NCI-H1105 (cell line): ENCODE measurements around the gene CD59.
A peak's percentile ranks its signal among the peaks of the same experiment; 100 is the strongest.

ENCODE experiments used
- DNase-seq: peaks from one replicate; lab custom pipeline; 2025; lab: John Stamatoyannopoulos, UW

The CD59 gene, protein sequence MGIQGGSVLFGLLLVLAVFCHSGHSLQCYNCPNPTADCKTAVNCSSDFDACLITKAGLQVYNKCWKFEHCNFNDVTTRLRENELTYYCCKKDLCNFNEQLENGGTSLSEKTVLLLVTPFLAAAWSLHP

DNA sequence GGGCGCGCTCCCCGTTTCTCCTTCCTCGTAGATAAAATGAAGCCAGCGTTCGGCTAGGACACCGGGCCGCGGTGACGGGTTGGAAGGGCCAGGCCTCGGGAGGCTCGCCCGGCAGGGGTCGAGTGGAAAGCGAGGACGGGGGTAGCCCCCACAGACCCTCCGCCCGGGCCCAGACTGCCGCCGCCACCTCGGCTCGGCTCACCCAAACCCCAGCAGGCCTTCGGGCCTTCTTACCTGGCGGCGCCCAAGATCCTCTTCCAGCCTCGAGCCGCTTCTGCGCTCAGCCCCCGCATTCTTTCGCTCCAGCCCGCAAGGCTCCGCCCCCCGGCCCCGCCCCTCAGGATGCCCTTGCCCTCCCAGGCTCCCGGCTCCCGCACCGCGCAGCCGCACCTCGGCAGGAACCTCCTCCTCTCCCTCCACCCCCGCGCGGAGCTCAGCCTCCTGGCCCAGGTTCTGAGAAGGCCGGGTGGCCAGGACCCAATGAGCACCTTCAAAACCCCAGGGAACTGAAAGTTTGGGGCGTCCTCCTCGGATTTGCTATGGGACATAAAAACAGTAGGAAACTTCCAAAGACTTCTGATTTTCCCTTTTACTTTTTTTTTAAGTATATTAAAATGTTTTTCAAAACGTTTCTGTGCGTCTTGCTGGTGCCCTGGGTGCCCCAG lies at the start of gene CD59:
CD59 (minus strand) TSS at position 276 of the 665 bp plus-strand sequence. CDS start 13,978 bp downstream, outside the sequence.
- DNase-seq = peak; percentile 97

DNA sequence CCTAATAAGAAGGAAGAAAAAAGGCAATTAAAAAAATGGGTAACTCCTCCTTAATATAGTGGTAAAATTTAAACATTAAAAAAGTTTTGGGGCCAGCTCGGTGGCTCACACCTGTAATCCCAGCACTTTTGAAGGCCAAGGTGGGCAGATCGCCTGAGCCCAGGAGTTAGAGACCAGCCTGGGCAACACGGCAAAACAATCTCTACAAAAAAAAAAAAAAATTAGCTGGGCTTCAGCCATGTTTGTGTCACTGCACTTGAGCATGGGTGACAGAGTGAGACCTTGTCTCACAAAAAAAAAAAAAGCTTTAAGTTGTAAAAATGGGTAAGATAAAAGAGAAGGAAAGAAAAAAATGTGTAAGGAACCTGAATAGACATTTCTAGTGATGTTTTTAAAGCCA lies 49.4 kb upstream of the CD59 start:
- no peak for DNase-seq

- DNase-seq = no peak
Measured at GRCh38 chr11:33779849-33780528, 43.8 kb upstream of the CD59 start.

DNA sequence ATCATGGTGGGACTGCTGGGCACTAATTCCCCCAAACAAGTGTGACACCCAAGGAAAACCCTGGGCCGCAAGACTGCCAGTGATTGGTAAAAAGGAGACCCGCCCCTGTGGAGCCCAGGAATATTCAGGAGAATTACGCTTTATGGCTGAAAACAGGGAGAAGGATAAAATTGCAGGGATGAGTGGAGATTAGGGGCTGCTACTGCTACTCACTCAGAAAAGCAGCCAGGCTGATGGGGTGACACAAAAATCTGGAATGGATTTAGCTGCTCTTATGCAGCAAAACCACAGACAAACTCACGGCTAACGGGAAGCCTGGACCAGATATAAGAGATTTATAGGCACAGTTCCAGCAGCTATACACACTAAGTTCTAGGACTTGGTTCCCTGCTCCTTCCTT lies 42.5 kb upstream of the CD59 start:
- peak; percentile 19 for DNase-seq

DNA sequence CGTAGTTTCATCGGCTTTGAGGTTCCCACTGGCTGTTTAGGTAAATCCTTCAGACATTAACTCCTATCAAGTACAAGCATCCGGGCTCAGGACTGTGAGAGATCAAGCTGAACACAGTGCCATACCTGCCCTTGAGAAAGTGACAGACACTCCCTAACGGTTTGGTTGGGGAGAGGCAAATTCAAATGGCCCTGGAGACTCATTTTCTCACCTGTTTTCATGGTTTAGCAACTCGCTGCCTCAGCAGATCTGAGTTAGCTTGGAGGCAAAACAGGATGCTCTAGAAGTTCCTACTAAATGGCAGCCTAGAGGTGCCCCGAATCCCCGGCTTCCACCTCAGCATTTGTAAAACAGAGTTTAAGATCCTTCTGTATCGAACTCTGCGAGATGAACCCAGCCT lies 41.7 kb upstream of the CD59 start:
- DNase-seq = no peak

GRCh38 chr11:33775832-33776470 lies 39.7 kb upstream of the CD59 start:
- no peak for DNase-seq

GRCh38 chr11:33775467-33775807 lies 39.2 kb upstream of the CD59 start:
- no peak for DNase-seq

DNA sequence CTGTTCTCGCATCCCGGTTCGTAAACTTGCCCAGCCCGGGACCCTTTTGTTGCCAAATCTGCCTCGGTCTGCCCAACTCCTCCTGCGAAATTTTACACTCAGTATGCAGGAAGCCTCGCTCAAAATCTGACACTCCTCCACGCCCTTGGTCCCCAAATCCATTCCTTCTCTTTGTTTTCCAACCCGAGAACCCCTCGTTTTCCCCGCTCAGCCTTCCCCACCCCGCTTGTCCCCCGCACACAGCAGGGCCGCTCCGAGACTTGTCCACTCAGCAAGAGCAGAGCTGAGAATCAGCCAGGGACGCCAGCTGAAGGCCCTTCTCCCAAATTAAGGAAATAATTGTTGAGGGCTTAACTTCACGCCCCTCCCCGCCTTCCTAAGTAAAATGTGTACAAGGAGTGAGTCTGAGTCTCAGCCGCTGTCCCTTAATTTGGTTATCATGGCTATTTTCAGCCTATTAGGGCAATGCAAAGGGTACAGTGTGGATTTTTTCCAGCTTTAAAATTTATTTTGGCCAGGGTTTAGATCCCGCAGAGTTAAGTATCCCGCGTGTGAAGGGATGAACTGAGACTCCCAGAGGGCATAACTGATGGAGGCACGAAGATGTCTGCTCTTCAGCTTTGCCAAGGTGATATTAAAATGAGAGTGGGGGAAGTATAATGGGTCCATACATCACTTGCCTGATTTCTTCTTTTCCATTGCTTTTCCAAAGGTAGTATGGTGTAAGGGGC lies 38.7 kb upstream of the CD59 start:
- DNase-seq = peak; percentile 56

DNA sequence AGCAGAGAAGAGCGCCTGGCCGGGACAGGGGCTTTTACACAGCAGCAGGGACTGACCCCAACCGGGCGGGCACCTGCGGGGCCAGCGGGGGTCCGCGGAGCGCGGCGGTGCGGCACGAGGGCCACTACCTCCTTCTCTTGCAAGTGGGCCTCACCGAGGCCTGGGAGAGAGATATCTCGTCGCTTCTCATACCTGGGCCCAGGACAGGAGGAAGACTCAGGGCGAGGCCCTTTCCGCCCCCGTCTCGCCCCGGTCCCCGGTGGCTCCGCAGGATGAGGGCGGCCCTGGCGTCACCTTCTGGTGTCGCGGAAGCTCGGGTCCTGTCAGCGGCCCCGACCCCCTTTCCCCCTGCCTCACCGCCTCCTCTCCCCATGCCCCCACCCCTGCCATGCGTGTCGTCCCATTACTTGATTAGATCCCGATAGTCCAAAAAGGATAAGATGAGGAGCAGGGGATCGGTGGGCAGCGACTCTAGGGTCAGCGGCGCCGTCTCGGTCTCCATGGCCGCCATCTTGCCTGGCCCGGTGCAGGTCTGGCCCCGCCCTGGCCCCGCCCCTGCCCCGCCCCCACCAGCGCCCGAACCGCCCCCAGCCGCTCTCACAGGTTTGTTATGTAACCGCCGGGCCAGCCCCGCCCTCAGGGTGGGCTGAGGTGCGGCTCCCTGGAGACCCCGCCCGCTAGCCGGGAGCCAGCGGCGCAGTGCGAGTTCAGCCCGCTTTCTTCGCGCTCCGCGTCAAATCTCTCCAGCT lies 37.9 kb upstream of the CD59 start, which contains the start of gene FBXO3:
FBXO3 (minus strand) TSS at position 534 of the 749 bp plus-strand sequence; CDS start at position 511, 23 bp downstream.
- DNase-seq = peak; percentile 95

DNA sequence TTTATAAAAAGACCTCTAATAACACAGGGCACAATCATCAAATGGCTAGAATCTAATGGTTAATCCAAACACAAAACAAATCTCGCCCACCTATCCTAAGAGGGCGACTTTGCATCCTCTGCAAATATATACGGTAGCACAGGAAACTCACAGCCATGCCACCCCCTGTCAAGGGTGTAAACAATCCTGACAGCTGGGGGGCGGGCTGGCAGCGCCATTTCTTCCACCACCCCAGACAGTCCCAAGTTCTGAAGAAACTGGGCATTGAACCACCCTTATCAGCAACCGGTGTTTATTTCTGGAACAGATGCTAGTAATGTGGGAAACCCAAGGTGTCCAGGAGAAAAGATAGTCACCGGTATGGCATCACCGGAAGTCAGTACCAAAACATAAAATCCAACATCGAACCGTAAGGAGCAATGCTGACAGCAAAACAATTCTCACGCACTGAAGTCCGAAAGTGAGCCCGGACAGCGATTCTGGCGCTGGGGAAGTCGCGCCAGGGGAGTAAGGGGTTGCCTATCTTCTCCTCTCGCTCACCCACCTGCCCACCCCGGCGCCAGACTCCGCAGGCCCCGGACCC lies 37.3 kb upstream of the CD59 start:
- DNase-seq = no peak

DNA sequence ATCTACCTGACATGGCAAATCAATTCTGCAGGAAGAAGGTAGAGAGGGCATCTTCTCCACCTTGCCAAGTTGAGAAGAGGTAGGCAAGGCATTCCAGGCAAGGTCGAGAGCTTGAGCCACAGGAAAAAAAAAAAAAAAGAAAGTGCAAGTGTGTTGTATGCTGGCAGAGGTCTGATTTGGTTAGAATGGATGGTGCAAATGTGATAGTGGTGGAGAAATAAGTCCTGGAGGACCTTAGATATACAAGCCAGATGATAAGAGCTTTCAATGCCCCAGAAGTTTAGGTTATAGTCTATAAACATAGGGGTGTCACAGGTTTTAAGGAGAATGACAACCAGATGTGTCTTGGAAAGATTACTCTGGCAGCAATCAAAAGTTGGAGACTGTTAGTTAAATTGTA lies 36.6 kb upstream of the CD59 start:
- no peak for DNase-seq

DNA sequence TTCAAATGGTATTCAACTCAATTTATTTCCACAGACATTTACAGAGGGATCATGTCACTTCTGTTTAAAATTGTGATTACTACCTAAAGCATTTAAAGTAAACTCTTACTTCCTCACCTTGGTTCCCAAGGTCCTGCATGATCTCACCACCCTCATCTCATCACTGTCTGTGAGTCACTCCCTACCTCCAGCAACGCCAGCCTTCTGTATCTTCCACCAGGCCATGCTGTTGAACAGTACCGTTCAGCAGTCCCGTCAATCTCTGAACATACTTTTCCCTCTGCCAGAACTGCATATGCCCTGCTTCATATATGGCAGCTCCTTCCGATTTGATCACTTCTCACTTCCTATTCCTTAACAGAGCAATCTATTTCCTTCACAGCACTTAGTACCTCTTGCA lies 36.1 kb upstream of the CD59 start:
- no peak for DNase-seq

- DNase-seq = no peak
Measured at GRCh38 chr11:33770236-33770635, 34.0 kb upstream of the CD59 start.

GRCh38 chr11:33769542-33769941 lies 33.3 kb upstream of the CD59 start:
- no peak for DNase-seq

DNA sequence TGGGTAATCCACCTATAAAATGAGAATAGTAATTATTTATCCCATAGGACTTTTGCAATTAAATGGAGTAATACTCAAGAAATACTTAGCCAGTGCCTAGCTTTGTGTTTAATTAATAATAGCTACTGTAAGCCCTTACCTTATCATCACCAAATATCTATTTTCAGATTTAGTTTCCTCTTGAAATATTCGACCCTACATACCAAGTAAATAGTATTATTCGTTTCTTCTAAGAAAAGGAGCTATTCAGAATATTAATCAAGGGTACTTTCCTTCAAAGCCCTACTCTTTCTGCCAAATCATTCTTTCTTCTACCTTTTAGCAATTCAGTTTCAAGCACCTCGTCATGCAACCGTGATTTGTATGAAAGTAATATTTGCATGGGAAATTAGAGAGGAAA lies 31.4 kb upstream of the CD59 start:
- no peak for DNase-seq

DNA sequence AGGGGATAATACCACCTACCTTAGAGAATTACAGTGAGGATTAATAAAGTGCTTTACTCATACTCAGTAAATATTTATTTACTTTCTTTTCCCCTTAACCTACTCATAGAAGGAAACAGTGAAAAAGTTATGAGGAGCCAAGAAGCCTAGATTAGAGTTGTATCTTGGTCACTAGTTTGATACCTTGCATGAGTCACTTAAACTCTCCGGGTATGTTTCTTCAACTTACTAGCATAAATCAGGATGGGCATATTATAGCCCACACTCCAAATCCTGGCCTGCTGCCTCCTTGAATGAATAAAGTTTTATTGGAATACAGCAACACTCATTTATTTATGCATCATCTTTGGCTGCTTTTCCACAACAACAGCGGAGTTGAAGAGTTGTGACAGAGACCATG lies 29.9 kb upstream of the CD59 start:
- no peak for DNase-seq

GRCh38 chr11:33761471-33761870 lies 25.2 kb upstream of the CD59 start:
- no peak for DNase-seq

- no peak for DNase-seq
Measured at GRCh38 chr11:33753304-33753967, 17.2 kb upstream of the CD59 start.

- no peak for DNase-seq
Measured at GRCh38 chr11:33751878-33752277, 15.7 kb upstream of the CD59 start.

DNA sequence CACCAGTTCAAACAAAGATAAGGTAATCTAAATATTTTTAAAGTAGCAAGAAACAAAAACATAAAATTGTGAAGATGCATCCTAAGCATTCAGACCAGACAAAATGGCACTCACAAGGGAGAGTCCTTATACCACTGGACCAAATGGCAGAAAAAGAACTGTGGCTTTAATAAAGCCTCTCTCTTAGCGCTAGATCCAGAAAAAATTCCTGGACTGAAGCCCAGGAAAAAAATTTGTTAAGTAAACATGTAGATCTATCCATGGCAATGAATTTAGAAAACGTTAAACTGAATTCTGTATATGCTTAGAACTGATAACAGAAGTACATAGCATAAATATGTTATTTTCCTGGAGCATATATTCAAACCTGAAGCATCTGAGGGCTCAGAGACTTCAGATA lies 11.8 kb upstream of the CD59 start:
- peak; percentile 6 for DNase-seq

- DNase-seq = no peak
Measured at GRCh38 chr11:33743291-33743690, 7.1 kb upstream of the CD59 start.
